HuH-7 (cell line): ENCODE data around the gene KRTAP10-6.
"Not testable (repeated sequence)": the region's sequence is repeated elsewhere in the genome, so short reads cannot be mapped to it uniquely, and the experiment has no call there.

Experiments
- DNase-seq: peaks from one replicate; pipeline ENCODE4 v3.0.0; 2011; ENCODE audit warnings: low spot score

The KRTAP10-6 gene

GRCh38 chr21:44557491-44558328, 34.6 kb downstream of the KRTAP10-6 start:
- no peak for DNase-seq

- DNase-seq = no peak
Measured at GRCh38 chr21:44556879-44557278, 35.4 kb downstream of the KRTAP10-6 start.

GRCh38 chr21:44555200-44555875, 37.0 kb downstream of the KRTAP10-6 start:
- no peak for DNase-seq

GRCh38 chr21:44552681-44553080, 39.6 kb downstream of the KRTAP10-6 start:
- no peak for DNase-seq

- no peak for DNase-seq
Measured at GRCh38 chr21:44552136-44552535, 40.2 kb downstream of the KRTAP10-6 start.

- DNase-seq = no peak
Measured at GRCh38 chr21:44551340-44551961, 40.9 kb downstream of the KRTAP10-6 start, which contains the start of gene KRTAP10-2. TSS of gene KRTAP10-2 (minus strand) at chr21:44551505. CDS start at chr21:44551458, 47 bp downstream.

GRCh38 chr21:44550807-44551206, 41.5 kb downstream of the KRTAP10-6 start:
- no peak for DNase-seq

GRCh38 chr21:44550285-44550684, 42.0 kb downstream of the KRTAP10-6 start:
- not testable (repeated sequence) for DNase-seq

GRCh38 chr21:44549525-44550211, 42.6 kb downstream of the KRTAP10-6 start:
- no peak for DNase-seq

- no peak for DNase-seq
Measured at GRCh38 chr21:44548922-44549321, 43.4 kb downstream of the KRTAP10-6 start.

GRCh38 chr21:44548381-44548780, 43.9 kb downstream of the KRTAP10-6 start:
- no peak for DNase-seq

GRCh38 chr21:44547656-44548331, 44.5 kb downstream of the KRTAP10-6 start:
- DNase-seq = no peak

GRCh38 chr21:44544566-44544965, 47.7 kb downstream of the KRTAP10-6 start:
- no peak for DNase-seq

GRCh38 chr21:44542716-44543115, 49.6 kb downstream of the KRTAP10-6 start:
- no peak for DNase-seq
